Measurements from ENCODE around the gene LLGL2. TPM values are rescaled to one million over a fixed set of nuclear protein-coding genes. Genes with fewer than 3 reads are reported as not detected.

Gene LLGL2
- total RNA-seq, 1 donor from 2014 or later = 16.6 TPM

DNA sequence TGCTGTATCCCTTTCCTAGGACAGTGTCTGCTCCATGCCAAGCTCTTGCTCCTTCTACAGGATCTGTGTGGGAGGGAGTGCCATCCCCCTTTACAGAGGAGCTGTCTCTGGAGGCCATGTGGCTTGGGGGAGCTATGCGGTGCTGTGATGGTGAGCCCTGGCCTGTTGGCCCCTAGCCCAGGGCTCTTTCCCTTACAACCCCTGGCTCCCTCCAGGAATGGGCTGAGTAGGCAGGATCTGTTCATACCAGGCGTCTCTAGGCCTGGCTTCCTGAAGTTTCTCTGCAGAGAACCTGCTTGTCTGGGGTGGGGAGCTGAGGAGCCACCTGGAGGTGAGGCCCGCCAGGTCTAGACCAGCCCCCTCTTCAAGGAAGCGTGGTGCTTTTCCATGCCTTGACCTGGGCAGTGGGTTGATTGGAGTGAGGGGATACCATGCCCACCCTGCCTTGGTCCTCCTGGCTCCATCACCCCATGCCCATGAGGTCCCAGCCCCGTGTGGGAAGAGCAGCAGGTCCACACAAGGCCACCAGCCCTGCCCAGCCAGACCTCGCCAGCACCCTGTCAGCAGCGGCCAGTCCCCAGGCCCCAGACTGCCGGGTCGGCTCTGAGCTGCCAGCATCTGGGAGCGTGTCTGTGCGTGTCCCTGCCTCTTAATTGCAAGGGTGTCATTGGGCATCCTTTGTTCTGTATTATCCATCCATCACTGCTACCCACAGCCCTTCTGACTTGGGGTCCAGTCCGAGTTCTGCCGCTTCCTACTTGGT lies 14.7 kb downstream of the LLGL2 start:
- H2AFZ ChIP-seq (replicated peaks) = no peak overlapping the region
- H3K79me2 ChIP-seq (ENCODE audit: low read depth) = peaks cover 22% of the 10 kb centered on the region
- no peaks in the 10 kb centered on the region for H3K27me3 ChIP-seq
- no peak overlapping the region for H3K4me3 ChIP-seq
- H3K27ac ChIP-seq = no peak overlapping the region
- no peak overlapping the region for H3K4me3 Mint-ChIP-seq
- H4K20me1 ChIP-seq (ENCODE audit: low read depth) = peaks cover 15% of the 10 kb centered on the region
- peaks cover 30% of the 10 kb centered on the region for H3K4me1 ChIP-seq
- H3K27ac Mint-ChIP-seq = peak overlapping the region; percentile 79
- H3K9ac ChIP-seq = no peak overlapping the region
- TF ChIP-seq EZH2 (IDR thresholded peaks at IDR 0.05) (no peak), EZH2phosphoT487 (IDR thresholded peaks at IDR 0.05) (no peak)
- TF ChIP-seq, protein P1, sequence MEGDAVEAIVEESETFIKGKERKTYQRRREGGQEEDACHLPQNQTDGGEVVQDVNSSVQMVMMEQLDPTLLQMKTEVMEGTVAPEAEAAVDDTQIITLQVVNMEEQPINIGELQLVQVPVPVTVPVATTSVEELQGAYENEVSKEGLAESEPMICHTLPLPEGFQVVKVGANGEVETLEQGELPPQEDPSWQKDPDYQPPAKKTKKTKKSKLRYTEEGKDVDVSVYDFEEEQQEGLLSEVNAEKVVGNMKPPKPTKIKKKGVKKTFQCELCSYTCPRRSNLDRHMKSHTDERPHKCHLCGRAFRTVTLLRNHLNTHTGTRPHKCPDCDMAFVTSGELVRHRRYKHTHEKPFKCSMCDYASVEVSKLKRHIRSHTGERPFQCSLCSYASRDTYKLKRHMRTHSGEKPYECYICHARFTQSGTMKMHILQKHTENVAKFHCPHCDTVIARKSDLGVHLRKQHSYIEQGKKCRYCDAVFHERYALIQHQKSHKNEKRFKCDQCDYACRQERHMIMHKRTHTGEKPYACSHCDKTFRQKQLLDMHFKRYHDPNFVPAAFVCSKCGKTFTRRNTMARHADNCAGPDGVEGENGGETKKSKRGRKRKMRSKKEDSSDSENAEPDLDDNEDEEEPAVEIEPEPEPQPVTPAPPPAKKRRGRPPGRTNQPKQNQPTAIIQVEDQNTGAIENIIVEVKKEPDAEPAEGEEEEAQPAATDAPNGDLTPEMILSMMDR (IDR thresholded peaks at IDR 0.05) = no peak
- H3K9me3 Mint-ChIP-seq = no peaks in the 10 kb centered on the region
- H3K4me2 ChIP-seq = no peak overlapping the region
- H3F3A ChIP-seq (ENCODE audit: low read depth) = peaks cover 6% of the 10 kb centered on the region
- no peaks in the 10 kb centered on the region for H3K9me3 ChIP-seq (ENCODE audit: low read depth)
- no peaks in the 10 kb centered on the region for H3K36me3 ChIP-seq
- H3K4me1 Mint-ChIP-seq = peaks cover 19% of the 10 kb centered on the region
- H3K36me3 Mint-ChIP-seq = no peaks in the 10 kb centered on the region
- peaks cover 6% of the 10 kb centered on the region for H3K27me3 Mint-ChIP-seq (ENCODE audit: insufficient read depth, low read depth)
- DNase-seq (ENCODE audit: low spot score) = no peak

DNA sequence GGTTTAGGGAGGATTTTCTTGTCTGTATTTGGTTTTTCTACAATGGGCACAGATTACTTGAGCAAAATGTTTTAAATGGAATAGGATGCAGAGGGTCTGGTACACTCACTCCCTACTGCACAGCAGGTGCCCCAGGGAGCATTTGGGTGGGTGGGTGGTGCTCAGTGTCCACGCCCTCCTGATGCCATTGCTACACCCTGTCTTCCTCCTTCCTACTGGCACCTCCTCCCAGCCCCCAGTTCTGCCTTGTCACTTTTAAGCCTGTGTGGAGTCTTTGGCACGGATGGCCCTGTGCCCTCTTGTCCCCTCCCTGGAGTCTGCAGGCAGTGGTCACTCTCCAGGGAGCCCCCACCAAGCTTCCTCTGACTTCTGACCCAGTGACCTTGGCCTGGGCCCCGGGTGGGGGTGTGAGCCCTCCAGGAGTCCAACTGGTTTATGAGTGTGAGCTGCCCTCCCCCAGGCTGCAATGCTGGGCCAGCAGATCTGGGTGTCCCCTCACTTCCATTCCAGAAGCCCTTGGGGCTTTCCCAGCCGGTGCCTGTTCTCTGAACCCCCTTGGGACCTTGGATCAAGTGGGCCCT lies 15.5 kb downstream of the LLGL2 start:
- no peaks in the 10 kb centered on the region for H3K9me3 Mint-ChIP-seq
- H3K27ac Mint-ChIP-seq = peak overlapping the region; percentile 79

DNA sequence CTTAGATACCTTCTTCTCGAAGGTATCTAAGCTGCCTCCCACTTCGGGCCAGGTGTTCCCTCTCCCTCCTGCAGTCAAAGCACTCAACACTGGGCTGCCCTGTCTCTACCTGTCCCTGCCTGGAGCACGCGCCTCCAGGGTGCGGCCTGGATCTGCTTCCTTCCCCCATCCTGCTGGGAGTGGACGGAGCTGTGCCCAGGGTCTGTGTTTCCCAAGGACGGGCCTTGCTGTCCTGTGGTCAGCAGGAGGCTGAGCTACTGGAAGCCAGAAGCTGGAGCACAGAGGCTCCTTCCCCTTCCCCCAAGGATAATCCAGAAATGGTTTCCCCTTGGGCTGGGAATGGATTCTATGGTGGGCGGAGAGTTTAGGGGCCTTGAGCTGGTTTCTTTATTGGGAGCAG lies 16.7 kb downstream of the LLGL2 start:
- H3K4me1 Mint-ChIP-seq = peaks cover 13% of the 10 kb centered on the region
- peaks cover 19% of the 10 kb centered on the region for H3K4me1 ChIP-seq
- DNase-seq (ENCODE audit: low spot score) = no peak
- no peak overlapping the region for H3K27ac Mint-ChIP-seq
- peaks cover 6% of the 10 kb centered on the region for H3F3A ChIP-seq (ENCODE audit: low read depth)
- no peak overlapping the region for H3K4me3 Mint-ChIP-seq
- no peaks in the 10 kb centered on the region for H3K27me3 ChIP-seq
- no peaks in the 10 kb centered on the region for H3K36me3 Mint-ChIP-seq
- H2AFZ ChIP-seq (replicated peaks) = no peak overlapping the region
- H3K36me3 ChIP-seq = no peaks in the 10 kb centered on the region
- H3K9ac ChIP-seq = no peak overlapping the region
- H4K20me1 ChIP-seq (ENCODE audit: low read depth) = no peaks in the 10 kb centered on the region
- TF ChIP-seq EZH2phosphoT487 (IDR thresholded peaks at IDR 0.05) (no peak), EZH2 (IDR thresholded peaks at IDR 0.05) (no peak)
- TF ChIP-seq, protein P1 (IDR thresholded peaks at IDR 0.05) = no peak
- H3K4me3 ChIP-seq = no peak overlapping the region
- no peaks in the 10 kb centered on the region for H3K9me3 ChIP-seq (ENCODE audit: low read depth)
- H3K27me3 Mint-ChIP-seq (ENCODE audit: insufficient read depth, low read depth) = peaks cover 4% of the 10 kb centered on the region
- H3K79me2 ChIP-seq (ENCODE audit: low read depth) = peaks cover 22% of the 10 kb centered on the region
- peak overlapping the region; percentile 31 for H3K4me2 ChIP-seq
- H3K27ac ChIP-seq = peak overlapping the region; percentile 76
- H3K9me3 Mint-ChIP-seq = no peaks in the 10 kb centered on the region

More for the DNA sequence above, 15.5 kb downstream of the LLGL2 start:
- Histone ChIP-seq H3K9ac (no peak overlapping the region), H3K4me1 (peaks cover 27% of the 10 kb centered on the region), H4K20me1 (ENCODE audit: low read depth) (peaks cover 8% of the 10 kb centered on the region), H3K4me3 (no peak overlapping the region), H2AFZ (replicated peaks) (no peak overlapping the region), H3K27ac (no peak overlapping the region), H3K79me2 (ENCODE audit: low read depth) (peaks cover 22% of the 10 kb centered on the region), H3K36me3 (no peaks in the 10 kb centered on the region), H3K27me3 (no peaks in the 10 kb centered on the region), H3K4me2 (no peak overlapping the region), H3F3A (ENCODE audit: low read depth) (peaks cover 6% of the 10 kb centered on the region), H3K9me3 (ENCODE audit: low read depth) (no peaks in the 10 kb centered on the region)
- peaks cover 4% of the 10 kb centered on the region for H3K27me3 Mint-ChIP-seq (ENCODE audit: insufficient read depth, low read depth)
- peaks cover 16% of the 10 kb centered on the region for H3K4me1 Mint-ChIP-seq
- H3K4me3 Mint-ChIP-seq = no peak overlapping the region
- DNase-seq (ENCODE audit: low spot score) = no peak
- H3K36me3 Mint-ChIP-seq = no peaks in the 10 kb centered on the region
- TF ChIP-seq EZH2 (IDR thresholded peaks at IDR 0.05) (no peak), EZH2phosphoT487 (IDR thresholded peaks at IDR 0.05) (no peak)
- TF ChIP-seq, protein P1 (IDR thresholded peaks at IDR 0.05) = no peak

Data from neural progenitor cell (in vitro differentiated cells).